GM12875 (cell line): ENCODE data around the gene TFDP1.

Experiments
- H3K4me3 ChIP-seq: one replicate; pipeline ENCODE4 v1.5.1; 2011; ENCODE audit warnings: low read depth, low read length, control low read depth
- TF ChIP-seq, protein P1 (sequence below): IDR thresholded peaks from 2 replicates; pipeline ENCODE4 v1.5.1; 2011; ENCODE audit warnings: low read depth, mild to moderate bottlenecking, control low read depth, inconsistent platforms, low read length, moderate library complexity, borderline replicate concordance; ENCODE audit not compliant: insufficient read depth

The TFDP1 gene

DNA sequence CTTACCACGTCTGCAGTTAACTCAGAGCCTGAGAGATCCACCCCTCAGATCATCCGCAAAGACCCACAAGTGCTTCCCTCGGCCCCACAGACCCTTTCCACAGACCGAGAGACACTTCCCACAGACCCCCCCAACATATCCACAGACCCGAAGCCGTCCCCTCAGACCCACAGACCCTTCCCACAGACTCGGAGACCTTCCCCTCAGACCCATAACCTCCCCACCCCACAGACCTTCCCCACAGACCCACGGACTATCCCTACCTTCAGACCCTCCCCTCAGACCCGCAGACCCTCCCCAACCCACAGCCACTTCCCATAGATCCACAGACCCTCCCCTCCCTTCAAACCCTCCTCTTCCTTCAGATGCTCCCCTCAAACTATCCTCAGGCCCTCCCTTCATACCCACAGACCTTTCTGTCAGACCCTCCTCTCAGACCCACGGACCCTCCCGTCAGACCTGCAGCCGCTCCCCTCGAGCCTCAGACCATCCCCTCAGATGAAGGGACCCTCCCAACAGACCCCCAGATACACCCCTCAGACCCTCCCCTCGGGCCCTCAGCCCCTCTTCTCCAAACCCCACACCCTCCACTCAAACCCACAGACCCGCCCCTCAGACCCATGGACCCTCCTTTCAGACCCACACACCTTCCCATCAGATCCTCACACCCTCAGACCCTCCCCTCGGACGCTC is 20.1 kb upstream of the TFDP1 start:
- TF ChIP-seq, protein P1, sequence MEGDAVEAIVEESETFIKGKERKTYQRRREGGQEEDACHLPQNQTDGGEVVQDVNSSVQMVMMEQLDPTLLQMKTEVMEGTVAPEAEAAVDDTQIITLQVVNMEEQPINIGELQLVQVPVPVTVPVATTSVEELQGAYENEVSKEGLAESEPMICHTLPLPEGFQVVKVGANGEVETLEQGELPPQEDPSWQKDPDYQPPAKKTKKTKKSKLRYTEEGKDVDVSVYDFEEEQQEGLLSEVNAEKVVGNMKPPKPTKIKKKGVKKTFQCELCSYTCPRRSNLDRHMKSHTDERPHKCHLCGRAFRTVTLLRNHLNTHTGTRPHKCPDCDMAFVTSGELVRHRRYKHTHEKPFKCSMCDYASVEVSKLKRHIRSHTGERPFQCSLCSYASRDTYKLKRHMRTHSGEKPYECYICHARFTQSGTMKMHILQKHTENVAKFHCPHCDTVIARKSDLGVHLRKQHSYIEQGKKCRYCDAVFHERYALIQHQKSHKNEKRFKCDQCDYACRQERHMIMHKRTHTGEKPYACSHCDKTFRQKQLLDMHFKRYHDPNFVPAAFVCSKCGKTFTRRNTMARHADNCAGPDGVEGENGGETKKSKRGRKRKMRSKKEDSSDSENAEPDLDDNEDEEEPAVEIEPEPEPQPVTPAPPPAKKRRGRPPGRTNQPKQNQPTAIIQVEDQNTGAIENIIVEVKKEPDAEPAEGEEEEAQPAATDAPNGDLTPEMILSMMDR = no peak
- H3K4me3 ChIP-seq = no peak overlapping the region

DNA sequence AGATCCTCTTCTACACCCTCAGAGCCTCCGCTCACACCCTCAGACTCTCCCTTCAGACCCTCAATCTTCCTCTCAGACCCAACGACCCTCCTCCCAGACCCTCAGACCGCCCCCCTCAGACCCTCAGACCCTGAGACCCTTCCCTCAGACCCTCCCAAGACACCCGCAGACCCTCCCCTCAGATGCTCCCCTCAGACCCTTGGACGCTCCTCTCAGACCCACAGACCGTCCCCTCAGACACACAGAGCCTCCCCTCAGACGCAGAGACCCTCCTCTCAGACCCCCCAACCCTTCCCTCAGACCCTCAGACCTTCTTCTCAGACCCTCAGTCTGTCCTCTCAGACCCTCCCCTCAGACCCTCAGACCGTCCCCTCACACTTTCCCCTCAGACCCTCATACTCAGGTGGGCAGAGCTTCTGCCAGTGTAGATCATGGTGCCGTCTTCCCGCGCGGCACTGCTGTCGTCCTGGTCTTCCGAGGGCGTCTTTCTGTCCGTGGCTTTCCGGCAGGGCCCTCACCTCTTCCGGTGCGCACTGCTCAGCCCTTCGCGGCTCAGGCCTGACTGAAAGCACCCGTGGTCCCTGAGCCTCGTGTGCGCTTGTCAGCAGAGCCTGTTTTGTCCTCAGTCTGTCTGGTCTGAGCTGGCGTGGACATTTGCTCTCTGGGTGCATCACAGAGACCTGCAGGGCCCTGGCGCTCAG is 18.9 kb upstream of the TFDP1 start:
- TF ChIP-seq, protein P1 = no peak
- no peak overlapping the region for H3K4me3 ChIP-seq

DNA sequence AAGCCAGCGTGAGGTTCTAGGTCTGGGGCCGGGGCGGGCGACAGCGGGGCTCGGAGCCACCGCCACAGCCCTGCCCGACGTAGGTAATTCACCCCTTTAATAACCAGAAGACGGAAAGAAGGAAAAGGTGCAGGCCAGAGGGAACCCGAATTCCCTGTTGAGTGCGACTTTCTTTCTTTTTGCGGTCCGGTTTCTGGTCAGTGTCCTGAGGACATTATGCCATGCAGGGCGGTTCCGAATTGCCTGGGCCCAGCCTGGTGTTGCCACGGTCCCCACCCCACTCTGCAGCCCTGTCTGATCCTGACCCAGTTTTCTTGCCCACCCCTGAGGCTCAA is 18.4 kb upstream of the TFDP1 start:
- TF ChIP-seq, protein P1 = no peak
- H3K4me3 ChIP-seq = no peak overlapping the region

DNA sequence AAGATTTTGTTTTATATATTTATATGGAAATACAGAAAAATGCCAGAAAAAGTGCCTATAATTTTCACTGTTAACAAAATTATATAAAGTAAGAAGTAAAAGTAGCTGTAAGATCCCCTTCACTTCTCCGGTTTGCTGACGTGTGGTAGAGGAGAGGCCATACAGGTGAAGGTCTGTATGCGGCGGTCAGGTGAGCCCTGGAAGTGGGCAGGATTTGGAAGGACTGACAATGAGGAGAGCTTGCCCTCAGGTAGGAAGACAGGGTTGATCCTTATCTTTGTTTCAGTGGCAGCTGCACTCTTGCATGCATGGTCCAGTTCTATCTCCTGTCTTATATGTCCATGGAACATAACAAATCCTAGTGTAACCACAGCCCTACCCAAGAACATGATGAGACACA is 16.9 kb upstream of the TFDP1 start:
- no peak overlapping the region for H3K4me3 ChIP-seq
- TF ChIP-seq, protein P1 = no peak

DNA sequence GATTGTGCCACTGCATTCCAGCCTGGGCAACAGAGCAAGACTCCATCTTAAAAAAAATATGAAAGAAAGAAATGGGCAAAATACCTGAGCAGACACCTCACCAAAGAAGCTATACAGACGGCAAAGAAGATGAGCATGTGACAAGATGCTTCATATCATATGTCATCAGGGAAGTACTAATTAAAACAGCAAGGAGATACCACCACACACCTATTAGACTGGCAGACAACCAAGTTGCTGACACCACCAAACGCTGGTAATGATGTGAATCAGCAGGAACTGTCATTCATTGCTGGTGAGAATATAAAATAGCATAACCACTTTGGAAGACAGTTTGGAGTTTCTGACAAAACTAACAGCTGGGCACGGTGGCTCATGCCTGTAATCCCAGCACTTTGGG is 11.5 kb upstream of the TFDP1 start:
- H3K4me3 ChIP-seq = no peak overlapping the region
- TF ChIP-seq, protein P1 = no peak

DNA sequence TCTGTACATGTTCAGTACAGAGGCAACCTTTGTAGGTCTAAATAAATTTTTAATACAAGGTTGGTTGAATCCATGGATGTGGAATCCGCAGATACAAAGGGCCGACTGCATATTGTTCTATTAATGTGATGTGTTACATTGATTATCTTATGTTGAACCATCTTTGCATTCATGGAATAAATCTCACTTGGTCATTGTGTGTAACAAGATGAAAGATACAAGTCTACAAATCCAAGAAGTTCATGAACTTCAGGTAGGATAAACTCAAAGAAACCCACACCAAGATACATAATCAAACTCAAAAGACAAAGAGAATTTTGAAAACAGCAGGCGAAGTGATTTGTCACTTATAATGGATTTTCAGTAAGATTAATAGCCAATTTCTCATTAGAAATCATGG is 8.0 kb upstream of the TFDP1 start:
- H3K4me3 ChIP-seq = no peak overlapping the region
- TF ChIP-seq, protein P1 = no peak

DNA sequence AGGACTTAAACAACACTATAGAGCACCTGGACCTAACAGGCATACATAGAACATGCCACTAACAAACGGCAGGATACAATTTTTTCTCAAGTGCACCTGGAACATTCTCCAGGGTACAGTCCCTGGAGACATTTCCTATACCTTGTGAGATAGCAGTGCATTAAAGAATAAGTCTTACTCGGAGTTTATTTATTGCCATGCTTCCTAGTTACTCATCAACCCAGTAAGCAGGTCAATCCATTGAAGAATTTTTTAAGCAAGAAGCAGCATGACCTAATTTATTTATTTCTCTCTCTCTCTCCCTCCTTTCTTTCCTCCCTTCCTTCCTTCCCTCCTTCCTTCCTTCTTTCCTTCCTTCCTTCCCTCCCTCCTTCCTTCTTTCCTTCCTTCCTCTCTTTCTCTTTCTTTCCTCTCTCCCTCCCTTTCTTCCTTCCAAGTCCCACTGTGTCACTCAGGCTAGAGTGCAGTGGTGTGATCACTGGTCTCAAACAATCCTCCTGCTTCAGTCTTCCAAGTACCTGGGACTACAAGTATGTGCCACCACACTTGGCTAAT is 6.6 kb upstream of the TFDP1 start:
- TF ChIP-seq, protein P1 = no peak
- H3K4me3 ChIP-seq = no peak overlapping the region
